Caco-2 (cell line): ENCODE results near the gene NEAT1. TPM values are rescaled to one million over a fixed set of nuclear protein-coding genes. Genes with fewer than 3 reads are reported as not detected.

Source experiments
- BruUV-seq: library from RNA; stranded (reverse); fragments of 400-500 nt; replicated peaks from 2 replicates; lab custom pipeline; 2021; lab: Mats Ljungman, UMichigan
- CTCF ChIA-PET: fragments of 300-600 bp; sonication (Branson Sonifier 250); formaldehyde crosslinking; loops from one replicate; lab custom pipeline; 2022; ENCODE audit warnings: antibody characterized with exemption; lab: Charles Lee
- POLR2A ChIA-PET: fragments of 300-600 bp; sonication (Branson Sonifier 250); formaldehyde crosslinking; loops from one replicate; lab custom pipeline; 2022; ENCODE audit warnings: antibody characterized with exemption; lab: Charles Lee
- DNase-seq, 2 experiments: peaks; one replicate each; pipeline versions ENCODE4 v3.0.0 to v3.0.0-alpha.2; 2020 to 2022
- H3K27me3 ChIP-seq: replicated peaks from 2 replicates; pipeline ENCODE4 v1.6.0; 2011; ENCODE audit warnings: low read length; ENCODE audit not compliant: control insufficient read depth, insufficient read depth
- H3K36me3 ChIP-seq: 2 replicates; pipeline ENCODE4 v1.5.1; 2011; ENCODE audit warnings: low read length; ENCODE audit not compliant: control insufficient read depth, insufficient read depth
- H3K4me1 ChIP-seq: fragments of 250-450 bp; sonication (Bioruptor Pico); 2 replicates; pipeline ENCODE4 v1.5.1; 2020; ENCODE audit warnings: mild to moderate bottlenecking
- H3K4me3 ChIP-seq: 2 replicates; pipeline ENCODE4 v1.5.1; 2011; ENCODE audit warnings: low read depth, mild to moderate bottlenecking, control low read depth, low read length
- H3K9me3 ChIP-seq: fragments of 250-450 bp; sonication (Bioruptor Pico); 2 replicates; pipeline ENCODE4 v1.5.1; 2020; ENCODE audit warnings: mild to moderate bottlenecking, moderate library complexity
- H3K27ac Mint-ChIP-seq: one replicate; pipeline ENCODE4 v1.8.0; 2022; ENCODE audit warnings: mixed read lengths; ENCODE audit not compliant: unreplicated experiment
- H3K27me3 Mint-ChIP-seq: one replicate; pipeline ENCODE4 v1.8.0; 2022; ENCODE audit warnings: mixed read lengths; ENCODE audit not compliant: insufficient read depth, unreplicated experiment
- H3K36me3 Mint-ChIP-seq: one replicate; pipeline ENCODE4 v1.8.0; 2022; ENCODE audit warnings: mild to moderate bottlenecking, mixed read lengths; ENCODE audit not compliant: insufficient read depth, unreplicated experiment
- H3K4me1 Mint-ChIP-seq: one replicate; pipeline ENCODE4 v1.8.0; 2022; ENCODE audit warnings: low read depth, mixed read lengths; ENCODE audit not compliant: unreplicated experiment
- H3K4me3 Mint-ChIP-seq: one replicate; pipeline ENCODE4 v1.8.0; 2022; ENCODE audit warnings: mild to moderate bottlenecking, moderate library complexity, mixed read lengths; ENCODE audit not compliant: unreplicated experiment
- H3K9me3 Mint-ChIP-seq: one replicate; pipeline ENCODE4 v1.8.0; 2022; ENCODE audit warnings: mixed read lengths; ENCODE audit not compliant: unreplicated experiment
- CTCF ChIP-seq, 2 experiments: fragments of 200-600 bp in 1 of 2; IDR thresholded peaks; 1 replicate in 1 of 2; 2 replicates in 1 of 2; pipeline versions ENCODE4 v1.5.1 to v1.8.0; 2011 to 2022; ENCODE audit warnings: antibody characterized with exemption in 1 of 2, control low read depth in 1 of 2, inconsistent platforms in 1 of 2, low read depth in 1 of 2, low read length in 1 of 2, mild to moderate bottlenecking in 1 of 2, moderate library complexity in 1 of 2; ENCODE audit not compliant: insufficient read depth in 1 of 2, severe bottlenecking in 1 of 2, unreplicated experiment in 1 of 2
- intact Hi-C: fragments of 100-400 bp; cut with micrococcal nuclease; formaldehyde crosslinking; loops from one replicate; pipeline ENCODE4 v1.10.0; 2022; ENCODE audit not compliant: unreplicated experiment
- total RNA-seq: library from RNA; stranded (reverse); gene quantifications from 2 replicates; pipeline ENCODE4 v1.2.3, GENCODE V29; 2022

NEAT1 gene
- total RNA-seq, 1 experiment from 2014 or later, result 254 TPM

- ChIA-PET POLR2A (interaction anchor here (0.6 to 7.8 kb wide), 6 partner anchors 42 to 82 kb away, joined by 3 to 113 read pairs (median 5); partner anchors contain the start of gene MALAT1), CTCF (no interaction called here)
- no peak for TF ChIP-seq CTCF (IDR thresholded peaks at IDR 0.05; ENCODE audit: insufficient read depth in 1 of 2, low read depth in 1 of 2, low read length in 1 of 2, severe bottlenecking in 1 of 2, unreplicated experiment in 1 of 2)
- intact Hi-C loops, result no loop called here
- DNase-seq, result no peak
- Mint-ChIP-seq H3K27ac (peak overlapping the region; percentile 95), H3K27me3 (peaks cover 5% of the 10 kb centered on the region), H3K9me3 (no peaks in the 10 kb centered on the region), H3K4me1 (peaks cover 65% of the 10 kb centered on the region), H3K36me3 (peaks cover 91% of the 10 kb centered on the region), H3K4me3 (peak overlapping the region; percentile 92)
- no peaks in the 10 kb centered on the region for H3K9me3 ChIP-seq
- H3K4me3 ChIP-seq, result peak overlapping the region; percentile 73
- H3K4me1 ChIP-seq, result peaks cover 32% of the 10 kb centered on the region
- BruUV-seq, result no TSS peak
- peaks cover 9% of the 10 kb centered on the region for H3K36me3 ChIP-seq
- no peaks in the 10 kb centered on the region for H3K27me3 ChIP-seq
Observed at GRCh38 chr11:65425105-65425970, 2.7 kb downstream of the NEAT1 start.

- no peaks in the 10 kb centered on the region for H3K27me3 ChIP-seq
- H3K4me1 ChIP-seq, result peaks cover 24% of the 10 kb centered on the region
- no peak for DNase-seq
- ChIA-PET POLR2A (interaction anchor here (1.1 to 5.7 kb wide), 2 partner anchors 63 to 72 kb away, joined by 3 to 113 read pairs; partner anchors contain the start of gene MALAT1), CTCF (no interaction called here)
- TF ChIP-seq CTCF (IDR thresholded peaks at IDR 0.05; ENCODE audit: insufficient read depth in 1 of 2, low read depth in 1 of 2, low read length in 1 of 2, severe bottlenecking in 1 of 2, unreplicated experiment in 1 of 2), result no peak
- no TSS peak for BruUV-seq
- intact Hi-C loops, result no loop called here
- H3K36me3 ChIP-seq, result peaks cover 9% of the 10 kb centered on the region
- Mint-ChIP-seq H3K9me3 (no peaks in the 10 kb centered on the region), H3K27ac (peak overlapping the region; percentile 95), H3K4me3 (peak overlapping the region; percentile 92), H3K27me3 (peaks cover 5% of the 10 kb centered on the region), H3K36me3 (peaks cover 95% of the 10 kb centered on the region), H3K4me1 (peaks cover 65% of the 10 kb centered on the region)
- H3K4me3 ChIP-seq, result peak overlapping the region; percentile 73
- no peaks in the 10 kb centered on the region for H3K9me3 ChIP-seq
Observed at GRCh38 chr11:65425971-65426838, 3.6 kb downstream of the NEAT1 start.
